Upper lobe of left lung (tissue), 4 donors: ENCODE measurements around the gene LCMT1.

Experiments used
- CTCF ChIP-seq, 6 experiments: fragments of 450-650 bp in 4 of 6; fragments of 200-600 bp in 2 of 6; sonication (generic) in 2 of 6; IDR thresholded peaks; one replicate each; pipeline ENCODE4 v1.5.1; 2016 to 2019; ENCODE audit warnings: antibody characterized with exemption in 6 of 6
- POLR2A ChIP-seq, 4 donors: fragments of 450-650 bp; IDR thresholded peaks; one replicate each; pipeline ENCODE4 v1.5.1; 2016 to 2017; ENCODE audit warnings: antibody characterized with exemption in 4 of 4, mild to moderate bottlenecking in 2 of 4

GRCh38 chr16:25065899-25066298 is 45.6 kb upstream of the LCMT1 start:
- TF ChIP-seq CTCF (IDR thresholded peaks at IDR 0.05) (no peak), POLR2A (IDR thresholded peaks at IDR 0.05) (no peak)
